Endothelial cell of umbilical vein (primary cell): ENCODE results near the gene EDRF1. TPM values are rescaled to one million over a fixed set of nuclear protein-coding genes. Genes with fewer than 3 reads are reported as not detected.

Experiments used
- BruUV-seq: library from RNA; stranded (reverse); fragments of 400-500 nt; replicated peaks from 2 replicates; lab custom pipeline; 2021; lab: Mats Ljungman, UMichigan
- CTCF ChIA-PET: fragments of 300-600, 350-600 bp; sonication (Branson Sonifier 250); formaldehyde crosslinking; loops from one replicate; lab custom pipeline; 2021; ENCODE audit warnings: antibody characterized with exemption, inconsistent platforms; lab: Charles Lee
- POLR2A ChIA-PET: fragments of 300-600, 350-600 bp; sonication (Branson Sonifier 250); formaldehyde crosslinking; loops from one replicate; lab custom pipeline; 2021; ENCODE audit warnings: antibody characterized with exemption, inconsistent platforms; lab: Charles Lee
- DNase-seq: peaks from one replicate; pipeline ENCODE4 v3.0.0-alpha.2; 2011; ENCODE audit warnings: low read depth, low spot score
- FAIRE-seq: peaks from 2 replicates; lab custom pipeline; 2011; peaks lifted over from hg19 to GRCh38; lab: Jason Lieb, UNC
- H2AFZ ChIP-seq: 2 replicates; pipeline ENCODE4 v1.6.0; 2012; ENCODE audit warnings: low read depth, low read length, control low read depth, inconsistent platforms
- H3K27ac ChIP-seq: 2 replicates; pipeline ENCODE4 v1.5.1; 2011; ENCODE audit warnings: low read depth, mild to moderate bottlenecking, control low read depth, low read length, moderate library complexity; ENCODE audit not compliant: insufficient read depth
- H3K27me3 ChIP-seq, 2 experiments: 2 replicates each; pipeline versions ENCODE4 v1.6.0 to v1.6.1; 2011; ENCODE audit warnings: low read length in 2 of 2, mixed read lengths in 1 of 2; ENCODE audit not compliant: control insufficient read depth in 2 of 2, insufficient read depth in 2 of 2
- H3K36me3 ChIP-seq, 2 experiments: 2 replicates in 1 of 2; 3 replicates in 1 of 2; pipeline ENCODE4 v1.5.1; 2011; ENCODE audit warnings: low read length in 2 of 2, mild to moderate bottlenecking in 1 of 2, moderate library complexity in 1 of 2; ENCODE audit not compliant: control insufficient read depth in 2 of 2, insufficient read depth in 2 of 2; ENCODE audit errors: extremely low read depth in 1 of 2
- H3K4me1 ChIP-seq: 3 replicates; pipeline ENCODE4 v1.5.1; 2011; ENCODE audit warnings: mild to moderate bottlenecking, low read length; ENCODE audit not compliant: control insufficient read depth, insufficient read depth; ENCODE audit errors: extremely low read depth
- H3K4me2 ChIP-seq: 2 replicates; pipeline ENCODE4 v1.6.1; 2011; ENCODE audit warnings: low read length, control low read depth, mixed read lengths; ENCODE audit not compliant: insufficient read depth
- H3K4me3 ChIP-seq, 3 experiments: fragments of 200-600 bp in 1 of 3; sonication (generic), shearing (Covaris generic) in 1 of 3; replicated peaks in 1 of 3; 2 replicates each; pipeline ENCODE4 v1.5.1; 2011 to 2016; ENCODE audit warnings: control low read depth in 3 of 3, low read length in 3 of 3, mild to moderate bottlenecking in 2 of 3, inconsistent platforms in 1 of 3, low read depth in 1 of 3, moderate library complexity in 1 of 3; ENCODE audit not compliant: insufficient read depth in 1 of 3
- H3K79me2 ChIP-seq: 2 replicates; pipeline ENCODE4 v1.6.0; 2012; ENCODE audit warnings: low read length, inconsistent platforms; ENCODE audit not compliant: control insufficient read depth, insufficient read depth
- H3K9ac ChIP-seq: replicated peaks from 2 replicates; pipeline ENCODE3; 2011; ENCODE audit warnings: low read length, control low read depth; ENCODE audit not compliant: insufficient read depth; ENCODE audit errors: extremely low read depth
- H3K9me1 ChIP-seq: replicated peaks from 3 replicates; pipeline ENCODE4 v1.6.0; 2011; ENCODE audit warnings: mild to moderate bottlenecking, low read length; ENCODE audit not compliant: control insufficient read depth, insufficient read depth; ENCODE audit errors: extremely low read depth
- H3K9me3 ChIP-seq: replicated peaks from 2 replicates; pipeline ENCODE4 v1.5.1; 2012; ENCODE audit warnings: low read length, inconsistent platforms; ENCODE audit not compliant: control insufficient read depth, insufficient read depth
- H4K20me1 ChIP-seq: replicated peaks from 2 replicates; pipeline ENCODE3; 2011; ENCODE audit warnings: mild to moderate bottlenecking, low read length; ENCODE audit not compliant: control insufficient read depth, insufficient read depth; ENCODE audit errors: extremely low read depth
- CTCF ChIP-seq, 2 donors: IDR thresholded peaks; 1 replicate in 1 of 2; 2 replicates in 1 of 2; pipeline ENCODE4 v1.5.1; 2011; ENCODE audit warnings: low read length in 2 of 2, mild to moderate bottlenecking in 2 of 2, moderate library complexity in 2 of 2, control low read depth in 1 of 2, inconsistent platforms in 1 of 2, low read depth in 1 of 2; ENCODE audit not compliant: insufficient read depth in 1 of 2; ENCODE audit errors: extremely low read depth in 1 of 2
- EZH2 ChIP-seq: IDR thresholded peaks from 2 replicates; pipeline ENCODE4 v1.6.1; 2012; ENCODE audit warnings: borderline replicate concordance, low read depth, mild to moderate bottlenecking, moderate library complexity, low read length, inconsistent platforms; ENCODE audit not compliant: severe bottlenecking
- FOS ChIP-seq: IDR thresholded peaks from 2 replicates; pipeline ENCODE4 v1.6.1; 2011; ENCODE audit warnings: mild to moderate bottlenecking, low read length, moderate library complexity, borderline replicate concordance; ENCODE audit not compliant: insufficient read depth
- GATA2 ChIP-seq: IDR thresholded peaks from 2 replicates; pipeline ENCODE4 v1.7.0; 2011; ENCODE audit warnings: low read depth, mild to moderate bottlenecking, moderate library complexity, mixed read lengths, low read length; ENCODE audit not compliant: insufficient read length, insufficient read depth
- JUN ChIP-seq: IDR thresholded peaks from 2 replicates; pipeline ENCODE4 v1.6.1; 2011; ENCODE audit warnings: borderline replicate concordance, low read depth; ENCODE audit not compliant: insufficient read length, insufficient read depth
- MAX ChIP-seq: IDR thresholded peaks from 2 replicates; pipeline ENCODE4 v1.6.1; 2011; ENCODE audit not compliant: insufficient read depth, insufficient read length
- MYC ChIP-seq: IDR thresholded peaks from one replicate; pipeline ENCODE4 v1.6.1; 2011; ENCODE audit warnings: mild to moderate bottlenecking, low read depth, low read length
- POLR2A ChIP-seq: IDR thresholded peaks from 2 replicates; pipeline ENCODE4 v1.6.1; 2012; ENCODE audit warnings: low read depth, mild to moderate bottlenecking, control low read depth, low read length
- POLR2AphosphoS5 ChIP-seq: IDR thresholded peaks from 2 replicates; pipeline ENCODE4 v1.6.1; 2012; ENCODE audit warnings: low read depth, mild to moderate bottlenecking, control low read depth, low read length, moderate library complexity; ENCODE audit not compliant: insufficient read depth
- dilution Hi-C: fragments of 300-500 bp; cut with MboI; formaldehyde crosslinking; loops from one replicate; pipeline ENCODE4 v1.15.0; 2019; ENCODE audit warnings: low sequenced_read_pairs; ENCODE audit not compliant: extremely low pct_ligation_motif_present
- intact Hi-C: fragments of 100-400 bp; cut with micrococcal nuclease; formaldehyde crosslinking; loops from one replicate; pipeline ENCODE4 v1.10.0; 2022
- polyA plus RNA-seq, 4 experiments: library from polyadenylated mRNA; depleted of rRNA in 3 of 4; stranded (reverse) in 3 of 4; unstranded in 1 of 4; fragments of >200 nt; gene quantifications; 2 replicates each; pipeline versions ENCODE4 v1.2.1 to v1.2.3, GENCODE V29; 2011 to 2012; ENCODE audit warnings: missing spikeins in 1 of 4
- total RNA-seq: library from RNA; stranded (reverse); gene quantifications from 2 replicates; pipeline ENCODE4 v1.2.3, GENCODE V29; 2021

The EDRF1 gene
- total and polyA plus RNA-seq, 2 donors (not counting 3 experiments of a cell fraction or from before 2014, with no cell fraction given), result 11.6 to 27.8 TPM

- H3K4me3 ChIP-seq, result no peak overlapping the region
- TF ChIP-seq MYC (no peak), MAX (no peak), JUN (no peak), EZH2 (no peak), CTCF (IDR thresholded peaks at IDR 0.05; ENCODE audit: extremely low read depth in 1 of 2, insufficient read depth in 1 of 2, low read depth in 1 of 2, low read length in 2 of 2) (no peak), POLR2A (no peak), POLR2AphosphoS5 (no peak), FOS (no peak), GATA2 (no peak)
- CTCF ChIA-PET, result no interaction called here
Observed at GRCh38 chr10:125781374-125781773, 61.9 kb downstream of the EDRF1 start.

More at GRCh38 chr10:125781374-125781773, 61.9 kb downstream of the EDRF1 start:
- dilution Hi-C loops, result no loop called here
- no peaks in the 10 kb centered on the region for H3K79me2 ChIP-seq
- H3K36me3 ChIP-seq, result no peaks in the 10 kb centered on the region
- POLR2A ChIA-PET, result no interaction called here
- peaks cover 0 to 2% of the 10 kb centered on the region in 2 experiments for H3K27me3 ChIP-seq
- H3K27ac ChIP-seq, result no peak overlapping the region
- no peaks in the 10 kb centered on the region for H4K20me1 ChIP-seq
- no peaks in the 10 kb centered on the region for H3K9me3 ChIP-seq
- FAIRE-seq (no peak), DNase-seq (no peak)
- H3K9me1 ChIP-seq, result no peaks in the 10 kb centered on the region
- no TSS peak for BruUV-seq
- no peaks in the 10 kb centered on the region for H3K4me1 ChIP-seq
- intact Hi-C loops, result no loop called here
- no peak overlapping the region for H3K4me2 ChIP-seq
- no peak overlapping the region for H2AFZ ChIP-seq
- no peak overlapping the region for H3K9ac ChIP-seq
